ENCODE measurements around the gene ZNF407.

Gene ZNF407

DNA sequence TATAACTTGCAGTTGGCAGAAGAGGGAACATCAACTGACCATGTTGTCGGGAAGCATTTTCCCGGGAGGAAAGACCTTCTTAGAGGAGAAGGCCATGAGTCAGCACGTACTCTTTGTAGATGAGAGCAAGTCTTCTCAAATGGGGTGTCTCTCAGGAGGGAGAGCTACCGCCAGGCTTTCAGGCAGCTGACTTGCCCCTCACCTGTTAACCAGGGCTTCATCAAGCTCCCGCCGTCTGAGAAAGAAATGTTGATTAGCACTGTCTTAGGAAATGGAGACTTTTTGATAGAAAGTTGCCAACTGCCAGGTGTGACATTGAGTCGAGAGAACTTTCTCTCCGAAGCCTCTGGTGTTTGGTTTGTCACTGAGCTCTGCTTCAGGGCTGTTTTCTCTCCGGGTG lies 196.1 kb downstream of the ZNF407 start:
- DNase-seq = no peak

DNA sequence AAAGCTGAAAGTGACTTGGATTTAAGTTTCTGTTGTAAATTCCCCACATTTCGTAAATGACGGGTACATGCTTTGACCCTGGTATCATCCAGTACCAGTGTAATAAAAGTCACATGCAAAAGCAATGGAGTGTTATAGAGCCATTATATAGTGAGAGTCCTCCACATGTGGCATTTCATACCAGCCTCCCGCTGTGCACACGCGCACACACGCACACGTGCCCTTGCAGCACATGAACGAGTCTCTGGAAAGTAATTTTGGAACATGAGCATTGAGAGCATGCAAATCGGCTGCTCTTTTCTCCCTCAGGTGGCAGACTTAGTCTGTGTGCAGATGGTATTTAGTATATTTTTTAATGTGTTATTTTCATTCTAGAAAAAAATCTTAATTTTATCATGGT lies 198.1 kb downstream of the ZNF407 start:
- DNase-seq = no peak

- no peak for DNase-seq
Observed at GRCh38 chr18:74796211-74796610, 198.5 kb downstream of the ZNF407 start.

DNA sequence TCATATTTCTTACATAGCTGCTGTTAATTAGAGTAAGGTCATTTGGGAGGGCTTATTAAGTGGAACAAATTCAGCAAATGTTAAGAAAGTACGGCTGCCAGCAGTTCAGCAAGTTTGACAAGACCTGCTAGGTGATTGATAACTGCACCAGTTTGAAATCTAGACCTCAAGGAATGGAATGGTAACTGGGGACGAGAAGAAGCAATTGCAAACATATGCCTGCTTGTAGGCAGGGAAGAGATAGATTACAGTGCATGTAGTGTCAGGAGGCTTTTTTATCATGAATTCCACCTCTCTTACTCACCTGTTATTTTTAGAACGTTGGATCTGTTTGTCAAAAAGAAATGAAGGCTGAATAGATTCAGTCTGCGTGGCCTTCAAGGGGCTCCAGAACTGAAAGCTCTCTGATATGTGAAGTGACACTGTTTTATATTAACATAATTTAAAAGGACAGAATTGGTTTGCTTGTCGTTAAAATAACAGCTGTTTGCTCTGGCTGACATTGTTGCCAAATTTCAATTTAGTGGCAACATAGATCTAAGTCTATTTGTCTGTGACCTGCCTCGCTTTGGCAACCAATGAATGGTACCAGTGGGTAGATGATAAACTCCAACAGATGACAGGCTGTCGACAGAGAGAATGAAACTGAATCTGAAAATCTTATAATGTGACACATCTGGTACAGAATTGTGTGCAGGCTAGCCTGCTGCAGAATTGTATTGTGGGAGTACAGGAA lies 199.3 kb downstream of the ZNF407 start:
- no peak for DNase-seq

DNA sequence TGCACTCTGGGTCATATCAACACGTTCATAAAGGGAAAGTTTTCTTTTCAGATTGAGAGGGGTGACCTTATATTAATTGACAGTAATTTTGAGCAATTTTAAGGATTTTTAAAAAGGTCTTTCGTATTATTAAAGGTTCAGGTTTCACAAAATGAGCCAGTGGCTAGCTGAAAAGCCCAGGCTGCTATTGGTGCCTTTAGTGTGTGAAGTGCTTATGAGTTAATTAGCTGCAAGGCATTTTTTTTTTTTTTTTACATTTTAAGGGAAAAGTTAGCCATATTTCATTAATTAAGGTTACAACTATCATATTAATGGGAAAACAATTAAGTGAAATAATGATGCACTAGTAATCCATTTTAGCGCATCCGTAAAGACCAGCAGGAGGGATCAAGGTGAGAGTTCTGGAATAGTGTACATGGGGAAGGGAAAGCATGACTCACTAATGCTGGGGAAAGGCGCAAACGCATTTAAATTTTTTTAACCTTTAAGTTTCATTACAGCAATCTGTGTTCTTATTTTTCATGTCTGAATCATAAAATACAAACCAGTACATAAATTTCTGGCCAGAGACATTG lies 200.0 kb downstream of the ZNF407 start:
- no peak for DNase-seq

GRCh38 chr18:74799542-74799941 lies 201.9 kb downstream of the ZNF407 start:
- no peak for DNase-seq

GRCh38 chr18:74800098-74800497 lies 202.4 kb downstream of the ZNF407 start:
- no peak for DNase-seq

DNA sequence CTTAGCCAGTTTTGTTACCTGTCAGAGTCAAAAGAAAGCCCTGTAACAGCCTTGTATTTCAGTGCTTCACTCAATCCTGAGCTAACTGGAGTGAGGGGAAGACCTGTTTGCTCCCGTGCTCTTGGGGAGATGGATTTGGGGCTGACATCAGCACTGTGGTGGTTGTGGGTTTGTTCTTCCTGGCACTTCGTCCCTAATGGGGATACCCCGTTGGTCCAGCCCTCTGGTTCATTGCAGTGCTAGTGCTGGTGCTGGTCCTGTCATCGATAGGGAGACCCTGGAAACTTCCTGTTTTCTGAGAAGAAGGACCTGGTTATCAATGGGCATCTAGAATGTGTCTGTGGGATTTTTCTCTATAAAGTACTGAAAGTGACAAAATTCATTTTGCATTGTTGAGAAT lies 205.4 kb downstream of the ZNF407 start:
- no peak for DNase-seq

GRCh38 chr18:74803769-74804168 lies 206.1 kb downstream of the ZNF407 start:
- no peak for DNase-seq

GRCh38 chr18:74804677-74805076 lies 207.0 kb downstream of the ZNF407 start:
- no peak for DNase-seq

GRCh38 chr18:74806073-74806472 lies 208.4 kb downstream of the ZNF407 start:
- DNase-seq = no peak

- no peak for DNase-seq
Observed at GRCh38 chr18:74806700-74807416, 209.2 kb downstream of the ZNF407 start.

DNA sequence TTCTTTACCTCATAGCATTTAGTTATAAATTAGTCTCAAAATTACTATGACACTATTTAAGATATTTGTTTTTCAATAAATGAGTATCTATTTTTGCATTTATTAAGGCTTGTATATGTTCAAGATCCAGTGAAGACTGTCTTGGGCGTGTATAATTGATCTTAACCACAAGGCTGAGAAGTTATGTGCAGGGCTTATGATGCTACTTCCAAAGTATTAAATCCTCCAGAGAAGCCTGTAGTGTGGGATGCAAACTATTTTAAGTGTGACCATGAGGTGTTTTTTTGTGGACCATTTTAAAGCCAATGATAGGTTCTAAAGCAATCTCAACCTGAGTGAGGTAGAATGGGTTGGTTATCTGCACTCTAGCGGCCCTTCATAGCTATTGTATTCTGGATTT lies 219.9 kb downstream of the ZNF407 start:
- DNase-seq = no peak

DNA sequence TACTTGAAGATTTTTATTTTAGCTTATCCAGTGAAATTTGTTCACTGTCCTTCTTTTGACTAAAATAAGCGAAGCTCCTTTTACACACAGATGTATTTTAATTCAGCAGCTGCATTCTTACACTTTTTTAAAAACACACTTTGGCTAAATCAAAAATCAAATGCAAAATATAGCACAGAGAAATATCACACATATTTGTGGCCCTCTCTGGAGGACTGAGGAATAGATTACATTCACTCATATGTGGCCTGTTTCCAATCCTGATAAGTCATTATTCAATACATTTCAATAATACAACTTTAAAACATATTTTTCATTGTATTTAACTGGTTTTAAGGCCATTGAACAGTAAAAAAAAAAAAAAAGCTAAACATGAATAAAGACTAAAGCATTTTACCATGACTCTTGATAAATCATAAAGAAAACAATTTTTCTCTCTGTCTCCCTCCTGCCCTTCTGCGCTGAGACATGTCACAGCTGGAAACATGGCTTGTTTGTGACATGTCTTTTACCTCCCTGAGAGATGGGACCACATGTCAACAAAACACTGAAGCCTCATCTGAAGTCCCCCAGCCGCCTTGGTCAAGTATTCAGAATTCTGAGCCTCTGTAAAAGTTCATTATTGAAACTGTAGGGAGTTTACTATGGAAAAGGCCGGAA lies 221.0 kb downstream of the ZNF407 start:
- DNase-seq = no peak

GRCh38 chr18:74819433-74820059 lies 221.9 kb downstream of the ZNF407 start:
- DNase-seq = no peak

DNA sequence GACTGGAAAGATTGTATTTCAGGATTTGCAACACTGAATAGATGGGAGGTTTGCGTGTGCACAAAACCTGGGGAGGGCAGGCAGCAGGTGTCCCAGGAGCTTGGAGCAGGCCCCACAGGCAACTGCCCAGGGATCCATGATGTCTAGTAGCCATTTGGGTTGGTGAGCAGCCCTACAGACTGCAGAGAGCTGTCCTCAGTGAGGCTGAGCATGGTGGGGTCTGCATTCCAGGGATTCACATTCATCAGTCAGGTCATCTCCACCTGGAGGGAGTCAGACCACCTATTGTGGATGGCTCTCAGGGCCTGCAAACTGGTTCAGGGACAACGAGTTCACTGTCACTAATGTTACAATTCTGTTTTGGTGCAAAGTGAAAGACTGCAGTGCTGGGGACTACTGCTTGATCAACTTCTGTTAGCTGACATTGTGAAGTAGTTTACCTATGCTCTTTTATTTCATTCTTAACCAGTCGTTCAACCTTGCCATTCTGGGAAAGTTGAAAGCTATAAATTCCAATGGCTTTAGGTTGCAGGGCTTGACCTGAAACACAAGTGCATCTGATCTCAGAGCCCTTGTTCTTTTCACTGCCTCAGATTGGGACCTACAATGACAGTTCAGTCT lies 222.6 kb downstream of the ZNF407 start:
- DNase-seq = no peak

- DNase-seq = no peak
Observed at GRCh38 chr18:74825460-74825859, 227.8 kb downstream of the ZNF407 start.

GRCh38 chr18:74826572-74826971 lies 228.9 kb downstream of the ZNF407 start:
- no peak for DNase-seq

GRCh38 chr18:74828200-74828599 lies 230.5 kb downstream of the ZNF407 start:
- no peak for DNase-seq

GRCh38 chr18:74831571-74832250 lies 234.0 kb downstream of the ZNF407 start:
- no peak for DNase-seq

DNA sequence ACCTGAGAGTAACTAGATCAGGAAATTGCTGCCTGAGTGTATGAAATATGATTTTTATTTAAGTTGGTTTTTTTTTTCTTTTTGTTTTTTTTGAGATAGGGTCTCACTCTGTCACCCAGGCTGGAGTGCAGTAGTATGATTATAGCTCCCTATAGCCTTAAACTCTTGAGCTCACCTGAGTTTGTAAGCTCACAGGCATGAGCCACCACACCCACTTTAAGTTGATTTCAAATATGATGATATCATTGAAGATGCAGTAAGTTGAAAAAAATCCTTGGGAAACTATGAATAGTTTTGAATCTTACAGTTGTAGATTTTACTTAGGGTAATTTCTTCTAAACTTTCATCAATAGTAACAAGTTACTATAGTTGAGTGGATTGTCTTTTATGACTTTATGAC lies 234.7 kb downstream of the ZNF407 start:
- DNase-seq = no peak

DNA sequence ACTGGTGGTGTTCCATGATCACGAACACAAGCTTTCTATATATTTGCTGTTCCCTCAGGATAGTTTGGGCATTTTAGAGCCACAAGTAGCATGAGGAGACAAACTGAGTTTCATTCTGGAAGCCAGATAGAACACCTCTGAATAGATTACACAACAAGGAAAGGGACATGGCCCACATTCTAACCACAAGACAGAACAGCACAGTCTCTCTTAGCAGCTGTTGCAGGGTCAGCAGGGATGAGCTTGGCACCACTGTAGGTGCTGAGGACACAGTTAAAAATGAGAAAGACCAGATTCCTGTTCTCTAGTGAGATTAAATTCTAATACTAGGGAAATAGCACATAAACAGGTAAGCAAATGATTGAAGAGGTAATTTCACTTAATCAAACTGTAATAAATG lies 235.3 kb downstream of the ZNF407 start:
- no peak for DNase-seq
